CD8-positive, alpha-beta memory T cell (primary cell): ENCODE results near the gene SH3RF2. TPM values are rescaled to one million over a fixed set of nuclear protein-coding genes. Genes with fewer than 3 reads are reported as not detected.
A peak's percentile ranks its signal among the peaks of the same experiment; 100 is the strongest.

Experiments used
- CTCF ChIA-PET: fragments of 350-600 bp; sonication (Branson Sonifier 250); formaldehyde crosslinking; loops from one replicate; lab custom pipeline; 2021; ENCODE audit warnings: antibody characterized with exemption; lab: Charles Lee
- POLR2A ChIA-PET: fragments of 350-600 bp; sonication (Branson Sonifier 250); formaldehyde crosslinking; loops from one replicate; lab custom pipeline; 2021; ENCODE audit warnings: antibody characterized with exemption; lab: Charles Lee
- DNase-seq, 5 donors: peaks; one replicate each; pipeline versions ENCODE4 v3.0.0 to v3.0.0-alpha.2; 2020 to 2022; ENCODE audit warnings: mixed read lengths in 1 of 5
- H3K27ac ChIP-seq: one replicate; pipeline ENCODE4 v1.7.0; 2013; ENCODE audit warnings: low read depth, mild to moderate bottlenecking, low read length, moderate library complexity
- H3K27me3 ChIP-seq: 2 replicates; pipeline ENCODE4 v1.7.0; 2013; ENCODE audit warnings: low read length, mild to moderate bottlenecking; ENCODE audit not compliant: insufficient read depth, poor library complexity, severe bottlenecking
- H3K36me3 ChIP-seq: 2 replicates; pipeline ENCODE4 v1.7.0; 2013; ENCODE audit warnings: mild to moderate bottlenecking, low read length, moderate library complexity; ENCODE audit not compliant: insufficient read depth
- H3K4me1 ChIP-seq: 2 replicates; pipeline ENCODE4 v1.7.0; 2013; ENCODE audit warnings: mild to moderate bottlenecking, low read length, moderate library complexity; ENCODE audit not compliant: insufficient read depth
- H3K4me3 ChIP-seq: 2 replicates; pipeline ENCODE4 v1.7.0; 2013; ENCODE audit warnings: mild to moderate bottlenecking, low read length
- H3K9me3 ChIP-seq: 2 replicates; pipeline ENCODE4 v1.7.0; 2013; ENCODE audit warnings: mild to moderate bottlenecking, low read length
- H3K27ac Mint-ChIP-seq, 8 donors: one replicate each; pipeline ENCODE4 v1.8.0; 2020 to 2021; ENCODE audit warnings: mixed read lengths in 8 of 8, mild to moderate bottlenecking in 6 of 8, inconsistent platforms in 3 of 8, moderate library complexity in 3 of 8
- H3K27me3 Mint-ChIP-seq, 2 donors: one replicate each; pipeline ENCODE4 v1.8.0; 2020 to 2021; ENCODE audit warnings: mixed read lengths in 2 of 2, mild to moderate bottlenecking in 1 of 2, moderate library complexity in 1 of 2
- H3K36me3 Mint-ChIP-seq, 3 donors: one replicate each; pipeline ENCODE4 v1.8.0; 2020 to 2021; ENCODE audit warnings: mixed read lengths in 3 of 3, inconsistent platforms in 1 of 3, mild to moderate bottlenecking in 1 of 3
- H3K4me1 Mint-ChIP-seq, 3 donors: one replicate each; pipeline ENCODE4 v1.8.0; 2020 to 2021; ENCODE audit warnings: mixed read lengths in 3 of 3, inconsistent platforms in 1 of 3, mild to moderate bottlenecking in 1 of 3
- H3K4me3 Mint-ChIP-seq, 7 donors: one replicate each; pipeline ENCODE4 v1.8.0; 2020 to 2021; ENCODE audit warnings: mixed read lengths in 7 of 7, mild to moderate bottlenecking in 6 of 7, moderate library complexity in 4 of 7, inconsistent platforms in 2 of 7
- H3K9me3 Mint-ChIP-seq, 5 donors: one replicate each; pipeline ENCODE4 v1.8.0; 2020 to 2022; ENCODE audit warnings: mixed read lengths in 5 of 5, mild to moderate bottlenecking in 3 of 5, moderate library complexity in 2 of 5, inconsistent platforms in 1 of 5
- polyA plus RNA-seq: library from polyadenylated mRNA; unstranded; fragments of 300-500 nt; fragmentation: Illumina TruSeq; gene quantifications from one replicate; pipeline ENCODE4 v1.2.3, GENCODE V29; 2021
- total RNA-seq, 2 experiments: library from RNA; stranded (reverse); gene quantifications; one replicate each; pipeline ENCODE4 v1.2.3, GENCODE V29; 2021

The SH3RF2 gene
- total and polyA plus RNA-seq, 3 experiments from 2014 or later = 0.09 to 0.51 TPM; not detected in 1

DNA sequence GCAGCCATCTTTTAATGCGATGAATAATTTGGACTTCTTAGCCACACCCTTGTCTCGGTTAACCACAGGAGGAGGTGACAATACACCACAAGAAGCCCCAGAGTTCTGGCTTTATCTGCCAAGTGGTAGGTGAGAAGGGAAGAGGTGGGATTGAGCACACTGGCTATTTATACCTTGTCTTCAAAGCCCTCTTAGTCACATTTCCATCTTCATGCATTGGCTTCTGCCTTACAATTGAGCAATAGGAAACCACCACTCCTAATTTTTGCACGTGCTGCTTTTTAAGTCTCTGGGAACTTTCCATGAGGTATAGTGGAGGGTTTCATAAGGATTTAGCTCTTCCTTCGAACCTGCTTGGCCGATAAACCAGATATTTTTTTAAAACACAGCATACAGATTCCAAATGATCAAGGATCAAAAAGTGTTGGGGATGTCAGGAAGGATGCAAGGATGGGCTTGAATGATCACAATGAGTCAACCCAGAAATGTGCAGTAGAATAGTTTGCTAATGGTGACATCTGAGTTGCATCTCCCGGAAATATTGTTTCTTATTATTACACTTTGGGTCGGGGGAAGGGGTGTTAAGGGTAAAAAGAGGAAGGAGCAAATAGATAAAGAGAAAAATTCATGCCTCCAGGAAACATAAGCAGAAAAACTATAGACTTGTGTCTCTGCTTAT, 143.5 kb downstream of the SH3RF2 start:
- no peaks in the 10 kb centered on the region for H3K27me3 ChIP-seq
- POLR2A ChIA-PET = no interaction called here
- no peaks in the 10 kb centered on the region for H3K9me3 ChIP-seq
- Mint-ChIP-seq H3K27ac (no peak overlapping the region), H3K9me3 (no peaks in the 10 kb centered on the region), H3K36me3 (no peaks in the 10 kb centered on the region), H3K4me3 (peak overlapping the region in 1 of 7 donors; percentile 19), H3K27me3 (peaks cover 3% of the 10 kb centered on the region in 2 donors), H3K4me1 (peaks cover 14 to 24% (median 16%) of the 10 kb centered on the region in 3 donors)
- DNase-seq = no peak
- no peaks in the 10 kb centered on the region for H3K36me3 ChIP-seq
- H3K4me3 ChIP-seq = no peak overlapping the region
- H3K27ac ChIP-seq = no peak overlapping the region
- CTCF ChIA-PET = no interaction called here
- peaks cover 9% of the 10 kb centered on the region for H3K4me1 ChIP-seq

DNA sequence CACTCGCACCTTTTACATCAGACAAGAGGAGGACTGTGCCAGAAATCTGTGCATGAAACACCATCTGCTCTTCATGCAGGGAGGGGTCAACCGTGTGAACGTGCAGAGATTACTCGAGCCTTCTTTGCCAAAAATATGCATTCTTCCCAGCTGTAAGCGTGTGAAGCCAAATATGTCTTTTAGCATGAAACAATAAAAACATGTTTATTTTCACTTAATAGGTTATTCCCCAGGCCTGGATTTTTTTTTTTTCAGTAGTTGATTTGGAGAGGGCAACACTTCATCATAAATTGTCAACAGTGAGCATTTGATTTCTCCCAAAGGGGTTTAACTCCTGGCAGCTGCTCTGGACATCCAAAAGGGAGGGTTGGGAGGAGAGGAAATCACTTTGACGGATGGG, 145.2 kb downstream of the SH3RF2 start:
- ChIA-PET POLR2A (no interaction called here), CTCF (no interaction called here)
- peak overlapping the region in 1 of 8 donors; percentile 7 for H3K27ac Mint-ChIP-seq
- no peaks in the 10 kb centered on the region for H3K36me3 ChIP-seq
- H3K27me3 Mint-ChIP-seq = peaks cover 3% of the 10 kb centered on the region in 2 donors
- H3K9me3 Mint-ChIP-seq = no peaks in the 10 kb centered on the region
- H3K36me3 Mint-ChIP-seq = no peaks in the 10 kb centered on the region
- no peak overlapping the region for H3K4me3 ChIP-seq
- peaks cover 9% of the 10 kb centered on the region for H3K4me1 ChIP-seq
- H3K4me1 Mint-ChIP-seq = peaks cover 14 to 24% (median 16%) of the 10 kb centered on the region in 3 donors
- no peak overlapping the region for H3K27ac ChIP-seq
- H3K4me3 Mint-ChIP-seq = peak overlapping the region in 1 of 7 donors; percentile 4
- H3K27me3 ChIP-seq = no peaks in the 10 kb centered on the region
- no peaks in the 10 kb centered on the region for H3K9me3 ChIP-seq
- DNase-seq = no peak

DNA sequence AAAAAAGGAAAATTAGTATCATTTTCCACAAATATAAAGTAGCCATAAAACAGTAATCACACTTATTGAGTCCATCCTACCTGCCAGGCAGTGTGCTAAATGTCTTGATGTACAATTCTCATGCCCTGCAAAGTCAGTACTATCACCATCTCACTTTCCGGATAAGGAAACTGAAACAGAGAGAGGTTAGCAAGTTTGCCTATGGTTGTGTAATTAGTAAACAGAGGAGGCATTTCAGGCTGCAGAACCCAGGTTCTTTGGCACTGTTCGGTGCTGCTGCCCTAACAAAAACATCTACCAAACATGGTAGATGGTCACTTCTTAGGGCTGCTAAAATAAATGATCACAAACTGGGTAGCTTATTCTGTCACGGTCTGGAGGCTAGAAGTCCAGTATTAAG, 146.4 kb downstream of the SH3RF2 start:
- no peak overlapping the region for H3K27ac ChIP-seq
- Mint-ChIP-seq H3K27me3 (peaks cover 3% of the 10 kb centered on the region in 2 donors), H3K4me1 (peaks cover 14 to 24% (median 16%) of the 10 kb centered on the region in 3 donors), H3K4me3 (no peak overlapping the region), H3K36me3 (no peaks in the 10 kb centered on the region), H3K27ac (no peak overlapping the region), H3K9me3 (no peaks in the 10 kb centered on the region)
- no peak for DNase-seq
- H3K36me3 ChIP-seq = no peaks in the 10 kb centered on the region
- H3K4me1 ChIP-seq = peaks cover 9% of the 10 kb centered on the region
- H3K9me3 ChIP-seq = no peaks in the 10 kb centered on the region
- no peak overlapping the region for H3K4me3 ChIP-seq
- ChIA-PET POLR2A (no interaction called here), CTCF (no interaction called here)
- H3K27me3 ChIP-seq = no peaks in the 10 kb centered on the region

DNA sequence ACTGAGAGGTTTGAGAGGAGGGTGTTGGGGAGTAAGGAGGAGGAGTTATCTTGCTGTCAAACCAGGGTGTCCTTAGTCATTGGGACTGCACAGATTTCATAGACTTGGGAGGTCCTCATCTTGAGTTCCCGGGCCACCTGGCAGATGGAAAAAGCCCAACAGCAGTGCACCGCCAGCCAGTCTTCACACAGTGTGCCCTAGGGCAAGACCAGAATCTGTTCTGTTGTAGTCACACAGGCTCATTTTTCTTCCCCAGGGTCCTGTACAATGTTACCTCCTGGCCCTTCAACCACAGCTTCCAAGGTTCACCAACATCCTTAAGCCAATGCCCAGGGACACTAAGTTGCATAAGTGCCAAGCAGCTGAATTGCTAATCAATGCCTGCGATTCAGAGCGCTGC, 148.0 kb downstream of the SH3RF2 start:
- no peak overlapping the region for H3K4me3 ChIP-seq
- Mint-ChIP-seq H3K9me3 (no peaks in the 10 kb centered on the region), H3K27me3 (peaks cover 3% of the 10 kb centered on the region in 2 donors), H3K4me1 (peaks cover 7 to 12% (median 9%) of the 10 kb centered on the region in 3 donors), H3K36me3 (no peaks in the 10 kb centered on the region), H3K4me3 (no peak overlapping the region), H3K27ac (no peak overlapping the region)
- no peak for DNase-seq
- ChIA-PET CTCF (no interaction called here), POLR2A (no interaction called here)
- H3K27me3 ChIP-seq = no peaks in the 10 kb centered on the region
- no peaks in the 10 kb centered on the region for H3K9me3 ChIP-seq
- H3K4me1 ChIP-seq = peaks cover 8% of the 10 kb centered on the region
- no peaks in the 10 kb centered on the region for H3K36me3 ChIP-seq
- no peak overlapping the region for H3K27ac ChIP-seq

DNA sequence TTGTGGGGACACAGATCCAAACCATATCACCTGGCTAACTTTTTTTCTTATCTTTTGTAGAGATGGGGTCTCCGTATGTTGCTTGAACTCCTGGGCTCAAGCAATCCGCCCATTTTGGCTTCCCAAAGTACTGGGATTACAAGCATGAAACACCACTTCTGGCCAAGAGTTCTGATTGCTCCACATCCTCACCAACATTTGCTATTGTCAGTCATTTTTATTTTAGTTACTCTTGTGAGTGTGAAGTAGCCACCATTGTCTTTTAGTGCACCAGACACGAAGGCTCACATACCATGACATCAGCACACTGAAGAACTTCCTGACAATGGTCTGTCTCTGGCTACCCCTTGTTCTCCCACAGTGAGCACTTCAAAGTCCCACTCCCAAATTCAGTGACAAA, 151.7 kb downstream of the SH3RF2 start:
- ChIA-PET POLR2A (no interaction called here), CTCF (no interaction called here)

DNA sequence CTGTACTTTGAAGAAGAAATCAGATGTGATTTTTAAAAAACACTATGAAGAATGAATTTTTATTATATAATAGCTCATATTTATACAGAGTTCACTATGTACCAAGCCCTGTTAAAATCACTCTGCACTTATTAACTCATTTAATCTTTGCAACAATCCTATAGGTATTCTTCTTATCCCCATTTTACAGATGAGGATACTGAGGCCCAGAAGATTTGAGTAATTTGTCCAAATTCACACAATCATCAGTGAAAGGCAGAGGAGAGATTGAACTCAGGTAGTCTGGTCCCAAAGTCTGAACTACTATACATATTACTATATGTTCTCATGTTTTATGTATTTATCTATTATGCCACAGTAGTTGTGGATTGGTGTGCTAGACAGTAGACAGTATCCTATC, 152.9 kb downstream of the SH3RF2 start:
- Mint-ChIP-seq H3K27me3 (no peaks in the 10 kb centered on the region), H3K4me3 (no peak overlapping the region), H3K4me1 (no peaks in the 10 kb centered on the region), H3K36me3 (no peaks in the 10 kb centered on the region), H3K9me3 (no peaks in the 10 kb centered on the region), H3K27ac (no peak overlapping the region)
- no peaks in the 10 kb centered on the region for H3K9me3 ChIP-seq
- H3K27me3 ChIP-seq = no peaks in the 10 kb centered on the region
- POLR2A ChIA-PET = no interaction called here
- H3K27ac ChIP-seq = no peak overlapping the region
- CTCF ChIA-PET = no interaction called here
- no peak overlapping the region for H3K4me3 ChIP-seq
- no peaks in the 10 kb centered on the region for H3K4me1 ChIP-seq
- H3K36me3 ChIP-seq = no peaks in the 10 kb centered on the region
- no peak for DNase-seq

More for the DNA sequence above, 151.7 kb downstream of the SH3RF2 start:
- Mint-ChIP-seq H3K36me3 (no peaks in the 10 kb centered on the region), H3K27me3 (peaks cover 0 to 3% of the 10 kb centered on the region in 2 donors), H3K9me3 (no peaks in the 10 kb centered on the region), H3K4me1 (no peaks in the 10 kb centered on the region), H3K4me3 (no peak overlapping the region), H3K27ac (no peak overlapping the region)
- no peaks in the 10 kb centered on the region for H3K36me3 ChIP-seq
- H3K4me1 ChIP-seq = no peaks in the 10 kb centered on the region
- no peak overlapping the region for H3K4me3 ChIP-seq
- no peak overlapping the region for H3K27ac ChIP-seq
- no peaks in the 10 kb centered on the region for H3K27me3 ChIP-seq
- no peak for DNase-seq
- H3K9me3 ChIP-seq = no peaks in the 10 kb centered on the region

DNA sequence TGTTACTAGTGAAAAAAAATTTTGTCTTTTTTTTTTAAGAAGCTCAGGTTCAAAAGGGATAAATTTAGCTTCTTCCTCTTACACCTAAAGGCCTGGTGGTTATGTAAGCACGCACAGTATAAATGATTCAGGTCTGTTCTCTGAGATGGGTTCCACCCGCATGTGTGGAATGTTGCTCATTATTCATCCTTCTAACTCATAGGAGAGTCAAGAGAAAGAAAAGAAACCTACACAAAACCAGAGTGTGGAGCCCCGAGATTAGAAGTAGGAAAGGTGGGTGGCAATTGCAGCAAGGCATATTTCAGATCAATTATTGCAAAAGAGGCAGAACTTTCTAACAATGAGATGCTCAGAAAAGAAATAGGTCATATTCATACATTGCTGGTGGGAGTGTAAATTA, 155.5 kb downstream of the SH3RF2 start:
- no peak overlapping the region for H3K27ac ChIP-seq
- Mint-ChIP-seq H3K27me3 (no peaks in the 10 kb centered on the region), H3K36me3 (no peaks in the 10 kb centered on the region), H3K4me1 (no peaks in the 10 kb centered on the region), H3K4me3 (no peak overlapping the region), H3K9me3 (no peaks in the 10 kb centered on the region), H3K27ac (no peak overlapping the region)
- ChIA-PET POLR2A (no interaction called here), CTCF (no interaction called here)
- no peaks in the 10 kb centered on the region for H3K36me3 ChIP-seq
- no peak for DNase-seq
- no peaks in the 10 kb centered on the region for H3K4me1 ChIP-seq
- H3K27me3 ChIP-seq = no peaks in the 10 kb centered on the region
- no peak overlapping the region for H3K4me3 ChIP-seq
- H3K9me3 ChIP-seq = no peaks in the 10 kb centered on the region

DNA sequence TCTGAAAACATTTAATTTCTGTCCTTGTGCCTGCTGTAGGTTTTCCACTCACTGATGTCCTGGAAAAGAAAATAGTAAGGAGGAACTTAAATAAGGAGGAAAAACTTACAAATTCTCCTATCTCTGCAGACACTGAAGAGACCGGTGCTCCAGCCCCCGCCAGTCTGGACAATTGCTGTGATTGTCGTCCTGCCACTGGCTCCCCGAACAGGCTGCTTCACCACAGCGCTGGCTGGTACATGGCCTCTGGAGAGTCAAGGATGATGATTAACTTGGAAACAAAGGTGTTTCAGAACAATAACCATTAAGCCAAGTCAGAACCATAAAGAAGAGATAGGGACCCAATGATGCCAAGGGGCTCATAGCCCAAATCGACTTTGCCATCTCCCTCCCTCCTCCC, 161.7 kb downstream of the SH3RF2 start:
- no peaks in the 10 kb centered on the region for H3K36me3 Mint-ChIP-seq
- no peaks in the 10 kb centered on the region for H3K36me3 ChIP-seq
- no peaks in the 10 kb centered on the region for H3K27me3 Mint-ChIP-seq

More for the DNA sequence above, 161.7 kb downstream of the SH3RF2 start:
- H3K27ac ChIP-seq = no peak overlapping the region
- H3K9me3 Mint-ChIP-seq = no peaks in the 10 kb centered on the region
- no peaks in the 10 kb centered on the region for H3K4me1 Mint-ChIP-seq
- DNase-seq = no peak
- H3K27ac Mint-ChIP-seq = no peak overlapping the region
- H3K4me3 Mint-ChIP-seq = no peak overlapping the region
- H3K27me3 ChIP-seq = no peaks in the 10 kb centered on the region
- no peaks in the 10 kb centered on the region for H3K4me1 ChIP-seq
- no peaks in the 10 kb centered on the region for H3K9me3 ChIP-seq
- ChIA-PET CTCF (no interaction called here), POLR2A (no interaction called here)
- H3K4me3 ChIP-seq = no peak overlapping the region
